ENCODE data around the gene CST5. TPM values are rescaled to one million over a fixed set of nuclear protein-coding genes. Genes with fewer than 3 reads are reported as not detected.
"Not testable (repeated sequence)": the region's sequence is repeated elsewhere in the genome, so short reads cannot be mapped to it uniquely, and the experiment has no call there.

The CST5 gene
- total RNA-seq, 2 experiments from 2014 or later: not detected

DNA sequence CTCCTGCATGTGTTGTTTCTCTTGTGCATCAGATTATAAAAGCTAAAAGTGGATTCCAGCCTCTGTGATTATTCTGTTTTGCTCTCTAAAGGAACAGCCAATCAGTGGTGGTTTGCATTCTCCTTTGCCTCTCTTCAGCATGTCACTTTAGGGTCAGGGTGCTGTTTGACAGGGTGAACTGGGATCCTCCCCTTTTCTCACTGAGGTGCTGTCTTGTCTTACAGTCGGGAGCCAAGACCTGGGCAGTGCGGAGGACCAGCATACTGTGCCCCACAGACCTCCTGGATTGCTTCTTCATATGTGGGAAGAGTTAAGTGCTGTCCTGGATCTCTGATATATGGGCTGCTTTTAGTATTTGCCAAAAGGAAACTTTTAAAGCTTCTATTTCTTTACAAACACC lies 37.9 kb downstream of the CST5 start:
- CTCF ChIA-PET (ENCODE audit: unreplicated experiment): no interaction called here
- Histone ChIP-seq H3K4me2 (ENCODE audit: low read length) (no peak overlapping the region), H3K36me3 (ENCODE audit: insufficient read depth, low read length) (no peaks in the 10 kb centered on the region), H3K9me3 (ENCODE audit: low read length) (no peaks in the 10 kb centered on the region), H3K27ac (ENCODE audit: low read depth, low read length, poor library complexity, severe bottlenecking) (no peak overlapping the region), H3K9me2 (ENCODE audit: insufficient read depth, low read length) (no peaks in the 10 kb centered on the region), H3K4me3 (ENCODE audit: low read depth, low read length, poor library complexity, severe bottlenecking) (no peak overlapping the region), H3K4me1 (ENCODE audit: insufficient read depth, low read length, poor library complexity, severe bottlenecking) (no peaks in the 10 kb centered on the region), H2AFZ (ENCODE audit: low read length) (no peak overlapping the region), H4K20me1 (ENCODE audit: insufficient read depth, low read length) (no peaks in the 10 kb centered on the region), H3K79me2 (ENCODE audit: insufficient read depth, low read depth, low read length) (no peaks in the 10 kb centered on the region)
- no peak for TF ChIP-seq CTCF (conservative IDR thresholded peaks at IDR 0.05; ENCODE audit: low read length)
- BruUV-seq (replicated peaks): no TSS peak
- intact Hi-C loops (cut with micrococcal nuclease; ENCODE audit: unreplicated experiment): no loop called here
- POLR2A ChIA-PET: no interaction called here
- DNase-seq (ENCODE audit: low spot score): no peak

- H2AFZ ChIP-seq (ENCODE audit: low read length): no peak overlapping the region
- no peaks in the 10 kb centered on the region for H3K4me1 ChIP-seq (ENCODE audit: insufficient read depth, low read length, poor library complexity, severe bottlenecking)
- ChIA-PET POLR2A (no interaction called here), CTCF (ENCODE audit: unreplicated experiment) (interaction anchor here (0.5 kb wide), 1 partner anchor 45 kb away, joined by 3 read pairs; no protein-coding TSS in a partner anchor)
- no peaks in the 10 kb centered on the region for H4K20me1 ChIP-seq (ENCODE audit: insufficient read depth, low read length)
- intact Hi-C loops (cut with micrococcal nuclease; ENCODE audit: unreplicated experiment): no loop called here
- TF ChIP-seq CTCF (conservative IDR thresholded peaks at IDR 0.05; ENCODE audit: low read length): no peak
- no peak for TF ChIP-seq EZH2phosphoT487 (IDR thresholded peaks at IDR 0.05; ENCODE audit: borderline replicate concordance, low read depth, low read length)
- H3K4me3 ChIP-seq (ENCODE audit: low read depth, low read length, poor library complexity, severe bottlenecking): no peak overlapping the region
- H3K9me3 ChIP-seq (ENCODE audit: low read length): no peaks in the 10 kb centered on the region
- H3K79me2 ChIP-seq (ENCODE audit: insufficient read depth, low read depth, low read length): no peaks in the 10 kb centered on the region
- no peak for DNase-seq (ENCODE audit: low spot score)
- no TSS peak for BruUV-seq (replicated peaks)
- no peak overlapping the region for H3K27ac ChIP-seq (ENCODE audit: low read depth, low read length, poor library complexity, severe bottlenecking)
- H3K9me2 ChIP-seq (ENCODE audit: insufficient read depth, low read length): no peaks in the 10 kb centered on the region
- H3K36me3 ChIP-seq (ENCODE audit: insufficient read depth, low read length): no peaks in the 10 kb centered on the region
- no peak overlapping the region for H3K4me2 ChIP-seq (ENCODE audit: low read length)
Observed at GRCh38 chr20:23835716-23836115, 43.8 kb downstream of the CST5 start.

GRCh38 chr20:23832775-23833513 lies 46.6 kb downstream of the CST5 start:
- H3K4me1 ChIP-seq (ENCODE audit: insufficient read depth, low read length, poor library complexity, severe bottlenecking): no peaks in the 10 kb centered on the region
- no peak overlapping the region for H3K27ac ChIP-seq (ENCODE audit: low read depth, low read length, poor library complexity, severe bottlenecking)
- H2AFZ ChIP-seq (ENCODE audit: low read length): no peak overlapping the region
- ChIA-PET CTCF (ENCODE audit: unreplicated experiment) (no interaction called here), POLR2A (interaction anchor here (0.7 kb wide), 1 partner anchor 13 kb away, joined by 3 read pairs; no protein-coding TSS in a partner anchor)
- H3K79me2 ChIP-seq (ENCODE audit: insufficient read depth, low read depth, low read length): no peaks in the 10 kb centered on the region
- no peak overlapping the region for H3K4me3 ChIP-seq (ENCODE audit: low read depth, low read length, poor library complexity, severe bottlenecking)
- intact Hi-C loops (cut with micrococcal nuclease; ENCODE audit: unreplicated experiment): no loop called here
- no peaks in the 10 kb centered on the region for H3K36me3 ChIP-seq (ENCODE audit: insufficient read depth, low read length)
- H3K9me2 ChIP-seq (ENCODE audit: insufficient read depth, low read length): no peaks in the 10 kb centered on the region
- DNase-seq (ENCODE audit: low spot score): no peak
- TF ChIP-seq CTCF (conservative IDR thresholded peaks at IDR 0.05; ENCODE audit: low read length) (no peak), EZH2phosphoT487 (IDR thresholded peaks at IDR 0.05; ENCODE audit: borderline replicate concordance, low read depth, low read length) (no peak)
- no TSS peak for BruUV-seq (replicated peaks)
- no peak overlapping the region for H3K4me2 ChIP-seq (ENCODE audit: low read length)
- H3K9me3 ChIP-seq (ENCODE audit: low read length): no peaks in the 10 kb centered on the region
- H4K20me1 ChIP-seq (ENCODE audit: insufficient read depth, low read length): no peaks in the 10 kb centered on the region

DNA sequence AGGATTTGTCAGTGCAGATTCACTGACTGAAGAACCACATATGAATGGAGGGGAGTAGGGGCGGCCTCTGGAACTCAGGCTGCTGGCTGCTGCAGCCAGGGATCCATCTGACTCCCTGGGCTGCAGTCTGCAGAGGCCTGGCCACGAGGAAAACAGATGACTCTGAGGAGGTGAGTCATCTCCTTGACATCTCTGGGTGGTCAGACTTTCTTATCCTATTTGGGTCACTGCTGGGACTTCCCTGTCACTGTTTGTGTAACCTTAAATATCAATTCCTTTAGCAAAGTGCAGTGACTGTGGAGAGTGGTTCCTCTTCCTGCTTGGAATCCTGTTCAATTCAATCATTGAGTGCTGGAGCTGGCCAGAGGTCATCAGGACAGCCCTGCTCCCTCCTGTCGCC lies 47.6 kb downstream of the CST5 start:
- H3K4me2 ChIP-seq (ENCODE audit: low read length); CTCF ChIA-PET (ENCODE audit: unreplicated experiment); H3K36me3 ChIP-seq (ENCODE audit: insufficient read depth, low read length); H3K79me2 ChIP-seq (ENCODE audit: insufficient read depth, low read depth, low read length); H2AFZ ChIP-seq (ENCODE audit: low read length); H3K4me1 ChIP-seq (ENCODE audit: insufficient read depth, low read length, poor library complexity, severe bottlenecking); H4K20me1 ChIP-seq (ENCODE audit: insufficient read depth, low read length); DNase-seq (ENCODE audit: low spot score); POLR2A ChIA-PET; BruUV-seq (replicated peaks); H3K9me3 ChIP-seq (ENCODE audit: low read length); H3K4me3 ChIP-seq (ENCODE audit: low read depth, low read length, poor library complexity, severe bottlenecking); intact Hi-C loops (cut with micrococcal nuclease; ENCODE audit: unreplicated experiment); H3K27ac ChIP-seq (ENCODE audit: low read depth, low read length, poor library complexity, severe bottlenecking); H3K9me2 ChIP-seq (ENCODE audit: insufficient read depth, low read length): not testable (repeated sequence)

All from OCI-LY7 (cell line).